MG63 (cell line): ENCODE data around the gene RNF121. TPM values are rescaled to one million over a fixed set of nuclear protein-coding genes. Genes with fewer than 3 reads are reported as not detected.
"Not testable (repeated sequence)": the region's sequence is repeated elsewhere in the genome, so short reads cannot be mapped to it uniquely, and the experiment has no call there.

Source experiments
- DNase-seq: peaks from one replicate; pipeline ENCODE4 v3.0.0-alpha.2; 2020
- H3K27me3 ChIP-seq: fragments of 250-450 bp; sonication (Bioruptor Pico); 2 replicates; pipeline ENCODE4 v1.5.1; 2020; ENCODE audit warnings: mild to moderate bottlenecking, moderate library complexity
- H3K36me3 ChIP-seq: fragments of 250-450 bp; sonication (Bioruptor Pico); 2 replicates; pipeline ENCODE4 v1.5.1; 2020; ENCODE audit warnings: mild to moderate bottlenecking, moderate library complexity
- H3K4me3 ChIP-seq: fragments of 250-450 bp; sonication (Bioruptor Pico); 2 replicates; pipeline ENCODE4 v1.5.1; 2020; ENCODE audit warnings: mild to moderate bottlenecking, moderate library complexity
- H3K9me3 ChIP-seq: fragments of 250-450 bp; sonication (Bioruptor Pico); 2 replicates; pipeline ENCODE4 v1.5.1; 2020; ENCODE audit warnings: mild to moderate bottlenecking, moderate library complexity
- total RNA-seq: library from RNA; depleted of rRNA; stranded (reverse); fragments of >200 nt; shearing (Covaris generic); gene quantifications from 2 replicates; pipeline ENCODE4 v1.2.3, GENCODE V29; 2014; ENCODE audit warnings: low replicate concordance; rRNA removed

Gene RNF121
- total RNA-seq, result 24.2 and 36.2 TPM in 2 replicates

DNA sequence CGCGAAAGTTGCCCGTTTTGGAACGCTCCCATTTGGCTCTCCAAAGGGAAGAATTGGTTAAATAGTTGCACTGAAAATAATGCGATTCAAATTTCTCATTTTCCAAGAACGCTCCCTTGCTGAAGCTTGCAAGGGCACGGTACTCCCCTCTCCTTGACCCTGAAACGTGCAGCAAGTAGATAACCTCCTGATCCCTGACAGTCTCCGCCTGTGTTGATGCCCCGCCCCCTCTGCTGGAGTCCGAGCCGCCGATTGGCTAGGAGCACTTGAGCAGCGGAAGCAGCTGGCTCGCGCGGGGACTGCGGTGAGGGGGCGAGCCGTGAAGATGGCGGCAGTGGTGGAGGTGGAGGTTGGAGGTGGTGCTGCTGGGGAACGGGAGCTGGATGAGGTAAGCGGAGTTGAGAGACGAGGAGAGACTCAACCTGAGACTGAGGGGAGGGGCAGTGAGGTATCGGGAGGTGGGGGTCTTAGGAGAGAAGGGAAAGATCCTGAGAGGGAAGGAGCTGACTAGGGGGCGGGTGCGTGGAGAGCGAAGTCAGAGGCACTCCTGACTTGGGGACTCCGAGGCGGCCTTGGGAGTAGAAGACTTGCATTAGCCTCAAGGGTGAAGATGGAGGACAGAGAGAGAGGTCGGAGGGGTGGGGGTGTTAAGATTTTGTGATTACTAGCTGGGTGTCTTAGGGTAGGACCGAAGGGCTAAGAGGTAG, at the start of gene RNF121:
Gene RNF121 (plus strand): TSS at position 310 of the 707 bp plus-strand sequence. CDS start 16 bp downstream, at position 326.
- H3K9me3 ChIP-seq, result no peaks in the 10 kb centered on the region
- H3K36me3 ChIP-seq, result peaks cover 2% of the 10 kb centered on the region; the same call in 1 of the 2 replicates
- peak; percentile 97 for DNase-seq
- H3K27me3 ChIP-seq, result no peaks in the 10 kb centered on the region
- peak within 1 kb of the TSS; percentile 89 for H3K4me3 ChIP-seq

DNA sequence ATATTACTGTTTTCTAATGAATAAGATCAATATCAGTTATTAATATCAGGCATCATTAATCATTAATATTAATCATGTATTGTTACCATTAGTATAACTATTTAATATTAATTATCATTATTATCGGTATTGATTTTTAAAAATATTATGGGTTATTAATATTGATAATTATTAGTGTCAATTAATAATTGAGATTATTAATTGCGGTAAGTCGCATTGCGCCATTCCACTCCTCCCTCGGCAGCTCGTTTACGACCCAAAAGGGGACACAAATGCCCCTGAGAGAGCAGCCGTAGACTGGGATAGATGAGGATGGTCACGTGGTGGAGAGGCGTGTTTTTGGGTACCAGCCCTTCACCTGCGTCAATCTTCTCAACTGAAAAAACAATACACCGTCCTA, 43.0 kb upstream of the RNF121 start:
- H3K27me3 ChIP-seq, H3K4me3 ChIP-seq, H3K9me3 ChIP-seq, DNase-seq, H3K36me3 ChIP-seq: not testable (repeated sequence)

DNA sequence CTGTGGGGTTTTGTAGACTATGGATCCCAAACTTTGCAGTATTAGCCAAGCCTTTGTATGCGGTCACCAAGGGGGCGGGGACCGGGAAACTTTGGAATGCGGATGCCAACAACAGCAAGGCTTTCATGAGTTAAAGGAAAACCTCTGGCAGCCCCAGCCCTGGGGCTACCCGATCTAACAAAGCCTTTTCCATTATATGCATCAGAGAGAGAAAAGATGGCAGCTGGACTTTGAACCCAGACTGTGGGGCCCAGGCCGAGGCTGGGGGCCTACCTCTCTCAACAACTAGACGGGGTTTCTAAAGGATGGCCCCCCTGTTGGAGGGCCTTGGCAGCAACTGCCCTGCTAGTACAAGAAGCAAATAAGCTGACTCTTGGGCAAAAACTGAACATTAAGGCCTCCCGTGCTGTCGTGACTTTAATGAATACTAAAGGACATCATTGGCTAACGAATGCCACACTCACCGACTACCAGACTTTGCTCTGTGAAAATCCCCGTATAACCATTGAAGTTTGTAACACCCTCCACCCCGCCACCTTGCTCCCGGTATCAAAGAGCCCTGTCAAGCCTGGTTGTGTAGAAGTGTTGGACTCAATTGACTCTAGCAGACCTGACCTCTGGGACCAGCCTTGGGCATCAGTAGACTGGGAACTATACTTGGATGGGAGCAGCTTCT, 40.4 kb upstream of the RNF121 start:
- not testable (repeated sequence) for H3K36me3 ChIP-seq, H3K27me3 ChIP-seq, DNase-seq, H3K4me3 ChIP-seq, H3K9me3 ChIP-seq

DNA sequence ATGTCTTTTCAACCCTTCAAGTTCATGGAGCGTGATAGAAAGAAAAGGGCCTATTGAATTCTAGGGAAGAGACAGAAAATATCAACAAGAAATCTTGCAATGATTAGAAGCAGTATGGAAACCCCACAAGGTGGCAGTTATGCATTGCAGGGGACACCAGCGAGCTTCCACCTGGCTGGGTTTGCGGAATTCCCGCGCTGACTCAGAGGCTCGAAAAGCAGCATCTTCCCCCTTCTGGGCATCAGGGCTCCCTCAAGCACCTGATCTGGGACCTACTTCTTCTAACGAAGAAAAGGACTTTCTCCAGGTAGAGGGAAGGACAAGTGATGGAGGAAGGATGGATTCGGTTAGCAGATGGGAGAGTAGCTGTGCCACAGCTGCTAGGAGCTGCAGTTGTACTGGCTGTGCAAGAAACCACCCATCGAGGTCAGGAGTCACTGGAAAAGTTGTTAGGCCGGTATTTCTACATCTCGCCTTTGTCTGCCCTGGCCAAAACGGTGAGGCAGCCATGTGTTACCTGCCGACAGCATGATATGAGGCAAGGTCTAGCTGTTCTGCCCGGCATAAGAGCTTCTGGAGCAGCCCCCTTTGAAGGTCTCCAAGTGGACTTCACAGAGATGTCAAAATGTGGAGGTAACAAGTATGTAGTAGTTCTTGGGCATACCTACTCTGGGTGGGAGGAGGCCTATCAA, 39.5 kb upstream of the RNF121 start:
- not testable (repeated sequence) for H3K27me3 ChIP-seq, H3K9me3 ChIP-seq, H3K36me3 ChIP-seq, H3K4me3 ChIP-seq, DNase-seq

DNA sequence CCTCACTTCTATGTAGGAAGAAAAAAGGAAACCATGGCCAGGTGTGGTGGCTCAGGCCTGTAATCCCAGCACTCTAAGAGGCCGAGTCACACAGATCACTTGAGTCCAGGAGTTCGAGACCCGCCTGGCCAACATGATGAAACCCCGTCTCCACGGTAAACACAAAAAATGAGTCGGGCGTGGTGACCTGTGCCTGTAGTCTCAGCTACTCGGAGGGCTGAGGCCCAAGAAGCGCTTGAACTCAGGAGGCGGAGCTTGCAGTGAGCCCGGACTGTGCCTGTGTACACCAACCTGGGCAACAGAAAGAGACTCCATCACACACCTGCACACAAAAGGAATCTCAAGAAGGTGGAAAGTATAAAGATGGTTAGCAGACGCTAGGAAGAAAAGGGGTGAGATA, 32.9 kb upstream of the RNF121 start:
- no peak for DNase-seq
- Histone ChIP-seq H3K4me3 (no peak overlapping the region), H3K36me3 (no peaks in the 10 kb centered on the region), H3K9me3 (no peaks in the 10 kb centered on the region), H3K27me3 (no peaks in the 10 kb centered on the region)

DNA sequence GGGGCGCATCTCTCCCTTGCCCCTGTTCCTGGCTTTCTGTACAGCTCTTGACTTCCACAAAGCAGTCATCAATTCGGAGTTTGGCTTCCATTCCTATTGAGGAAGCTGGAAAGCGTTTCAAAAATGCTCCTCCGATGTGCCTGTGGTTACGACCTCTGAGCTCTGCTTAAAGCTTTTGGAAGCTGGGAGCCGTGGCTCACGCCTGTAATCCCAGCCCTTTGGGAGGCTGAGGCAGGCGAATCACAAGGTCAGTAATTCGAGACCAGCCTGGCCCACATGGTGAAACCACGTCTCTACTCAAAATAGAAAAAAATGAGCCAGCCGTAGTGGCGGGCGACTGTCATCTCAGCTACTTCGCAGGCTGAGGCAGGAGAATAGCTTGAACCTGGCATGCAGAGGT, 27.7 kb upstream of the RNF121 start:
- H3K36me3 ChIP-seq, H3K4me3 ChIP-seq, H3K9me3 ChIP-seq, H3K27me3 ChIP-seq: not testable (repeated sequence)
- DNase-seq, result peak; percentile 61

DNA sequence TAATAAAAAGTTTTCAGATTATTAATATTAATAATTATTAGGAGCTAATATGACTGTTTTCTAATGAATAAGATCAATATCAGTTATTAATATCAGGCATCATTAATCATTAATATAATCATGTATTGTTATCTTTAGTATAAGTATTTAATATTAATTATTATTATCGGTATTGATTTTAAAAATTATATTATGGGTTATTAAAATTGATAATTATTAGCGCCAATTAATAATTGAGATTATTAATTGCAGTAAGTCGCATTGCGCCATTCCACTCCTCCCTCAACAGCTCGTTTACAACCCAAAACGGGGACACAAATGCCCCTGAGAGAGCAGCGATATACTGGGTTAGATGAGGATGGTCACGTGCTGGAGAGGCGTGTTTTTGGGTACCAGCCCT, 20.6 kb upstream of the RNF121 start:
- Histone ChIP-seq H3K36me3 (no peaks in the 10 kb centered on the region), H3K27me3 (no peaks in the 10 kb centered on the region), H3K9me3 (no peaks in the 10 kb centered on the region), H3K4me3 (no peak overlapping the region)
- DNase-seq, result no peak

DNA sequence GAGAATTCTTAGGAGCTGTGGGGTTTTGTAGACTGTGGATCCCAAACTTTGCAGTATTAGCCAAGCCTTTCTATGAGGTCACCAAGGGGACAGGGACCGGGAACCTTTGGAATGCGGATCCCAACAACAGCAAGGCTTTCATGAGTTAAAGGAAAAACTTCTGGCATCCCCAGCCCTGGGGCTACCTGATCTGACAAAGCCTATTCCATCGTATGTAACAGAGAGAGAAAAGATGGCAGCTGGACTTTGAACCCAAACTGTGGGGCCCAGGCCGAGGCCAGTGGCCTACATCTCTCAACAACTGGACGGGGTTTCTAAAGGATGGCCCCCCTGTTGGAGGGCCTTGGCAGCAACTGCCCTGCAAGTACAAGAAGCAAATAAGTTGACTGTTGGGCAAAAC, 18.1 kb upstream of the RNF121 start:
- not testable (repeated sequence) for H3K4me3 ChIP-seq, H3K9me3 ChIP-seq, DNase-seq, H3K36me3 ChIP-seq, H3K27me3 ChIP-seq

DNA sequence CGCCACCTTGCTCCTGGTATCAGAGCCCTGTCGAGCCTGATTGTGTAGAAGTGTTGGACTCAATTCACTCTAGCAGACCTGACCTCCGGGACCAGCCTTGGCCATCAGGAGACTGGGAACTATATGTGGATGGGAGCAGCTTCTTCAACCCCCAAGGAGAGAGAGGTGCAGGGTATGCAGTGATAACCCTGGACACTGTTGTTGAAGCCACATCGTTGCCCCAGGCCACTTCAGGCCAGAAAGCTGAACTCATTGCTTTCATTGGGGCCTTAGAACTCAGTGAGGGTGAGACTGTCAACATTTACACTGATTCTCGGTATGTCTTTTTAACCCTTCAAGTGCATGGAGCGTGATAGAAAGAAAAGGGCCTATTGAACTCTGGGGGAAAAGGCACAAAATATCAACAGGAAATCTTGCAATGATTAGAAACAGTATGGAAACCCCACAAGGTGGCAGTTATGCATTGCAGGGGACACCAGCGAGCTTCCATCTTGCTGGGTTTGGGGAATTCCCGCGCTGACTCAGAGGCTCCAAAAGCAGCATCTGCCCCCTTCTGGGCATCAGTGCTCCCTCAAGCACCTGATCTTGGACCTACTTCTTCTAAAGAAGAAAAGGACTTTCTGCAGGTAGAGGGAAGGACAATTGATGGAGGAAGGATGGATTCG, 17.4 kb upstream of the RNF121 start:
- peak; percentile 27 for DNase-seq
- H3K27me3 ChIP-seq, H3K4me3 ChIP-seq: not testable (repeated sequence)

DNA sequence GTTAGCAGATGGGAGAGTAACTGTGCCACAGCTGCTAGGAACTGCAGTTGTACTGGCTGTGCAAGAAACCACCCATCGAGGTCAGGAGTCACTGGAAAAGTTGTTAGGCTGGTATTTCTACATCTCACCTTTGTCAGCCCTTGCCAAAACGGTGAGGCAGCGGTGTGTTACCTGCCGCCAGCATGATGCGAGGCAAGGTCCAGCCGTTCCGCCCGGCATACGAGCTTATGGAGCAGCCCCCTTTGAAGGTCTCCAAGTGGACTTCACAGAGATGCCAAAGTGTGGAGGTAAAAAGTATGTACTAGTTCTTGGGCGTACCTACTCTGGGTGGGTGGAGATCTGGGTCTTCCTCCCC, 16.9 kb upstream of the RNF121 start:
- not testable (repeated sequence) for H3K27me3 ChIP-seq, H3K4me3 ChIP-seq, H3K36me3 ChIP-seq, H3K9me3 ChIP-seq, DNase-seq

More for the DNA sequence above, 17.4 kb upstream of the RNF121 start:
- not testable (repeated sequence) for H3K36me3 ChIP-seq, H3K9me3 ChIP-seq

DNA sequence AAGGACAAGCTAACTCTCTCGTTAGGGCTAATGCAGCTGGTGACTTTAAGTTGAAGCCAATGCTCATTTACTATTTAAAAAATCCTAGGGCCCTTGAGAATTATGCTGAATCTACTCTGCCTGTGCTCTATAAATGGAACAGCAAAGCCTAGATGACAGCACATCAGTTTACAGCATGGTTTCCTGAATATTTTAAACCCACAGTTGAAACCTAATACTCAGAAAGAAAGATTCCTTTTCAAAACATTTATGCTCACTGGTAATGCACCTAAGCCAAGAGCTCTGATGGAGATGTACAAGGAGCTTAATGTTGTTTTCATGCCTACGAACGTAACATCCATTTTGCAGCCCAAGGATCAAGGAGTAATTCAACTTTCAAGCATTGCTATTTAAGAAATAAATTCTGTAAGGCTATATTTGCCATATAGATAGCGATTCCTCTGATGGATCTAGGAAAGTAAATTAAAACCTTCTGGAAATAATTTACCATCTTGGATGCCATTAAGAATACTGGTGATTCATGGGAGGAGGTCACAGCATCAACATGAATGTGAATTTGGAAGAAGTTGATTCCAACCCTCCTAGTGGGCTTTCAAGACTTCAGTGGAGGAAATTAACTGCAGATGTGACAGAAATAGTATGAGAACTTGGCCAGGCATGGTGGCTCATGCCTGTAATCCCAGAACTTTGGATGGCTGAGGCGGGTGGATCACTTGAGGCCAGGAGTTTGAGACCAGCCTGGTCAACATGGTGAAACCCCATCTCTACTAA, 14.9 kb upstream of the RNF121 start:
- H3K27me3 ChIP-seq, result no peaks in the 10 kb centered on the region
- peaks cover 8% of the 10 kb centered on the region for H3K36me3 ChIP-seq
- no peak for DNase-seq
- H3K4me3 ChIP-seq, result no peak overlapping the region
- no peaks in the 10 kb centered on the region for H3K9me3 ChIP-seq

DNA sequence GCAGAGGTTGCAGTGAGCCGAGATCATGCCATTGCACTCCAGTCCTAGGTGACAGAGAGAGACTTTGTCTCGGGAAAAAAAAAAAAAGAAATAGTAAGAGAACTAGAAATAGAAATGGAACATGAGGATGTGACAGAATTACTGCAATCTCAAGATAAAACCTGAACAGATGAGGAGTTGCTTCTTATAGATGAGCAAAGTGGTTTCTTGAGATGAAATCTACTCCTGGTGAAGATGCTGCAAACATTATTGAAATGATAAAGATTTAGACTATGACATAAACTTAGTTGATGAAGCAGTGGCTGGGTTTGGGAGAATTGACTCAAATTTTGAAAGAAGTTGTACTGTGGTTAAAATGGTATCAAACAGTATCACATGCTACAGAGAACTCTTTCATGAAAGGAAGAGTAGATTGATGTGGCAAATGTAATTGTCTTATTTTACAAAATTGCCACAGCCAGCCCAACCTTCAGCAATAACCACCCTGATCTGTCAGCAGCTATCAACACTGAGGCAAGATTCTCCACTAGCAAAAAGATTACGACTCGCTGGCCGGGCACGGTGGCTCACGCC, 14.1 kb upstream of the RNF121 start:
- H3K9me3 ChIP-seq, result no peaks in the 10 kb centered on the region
- H3K36me3 ChIP-seq, result peaks cover 8% of the 10 kb centered on the region
- no peak overlapping the region for H3K4me3 ChIP-seq
- DNase-seq, result no peak
- H3K27me3 ChIP-seq, result no peaks in the 10 kb centered on the region

DNA sequence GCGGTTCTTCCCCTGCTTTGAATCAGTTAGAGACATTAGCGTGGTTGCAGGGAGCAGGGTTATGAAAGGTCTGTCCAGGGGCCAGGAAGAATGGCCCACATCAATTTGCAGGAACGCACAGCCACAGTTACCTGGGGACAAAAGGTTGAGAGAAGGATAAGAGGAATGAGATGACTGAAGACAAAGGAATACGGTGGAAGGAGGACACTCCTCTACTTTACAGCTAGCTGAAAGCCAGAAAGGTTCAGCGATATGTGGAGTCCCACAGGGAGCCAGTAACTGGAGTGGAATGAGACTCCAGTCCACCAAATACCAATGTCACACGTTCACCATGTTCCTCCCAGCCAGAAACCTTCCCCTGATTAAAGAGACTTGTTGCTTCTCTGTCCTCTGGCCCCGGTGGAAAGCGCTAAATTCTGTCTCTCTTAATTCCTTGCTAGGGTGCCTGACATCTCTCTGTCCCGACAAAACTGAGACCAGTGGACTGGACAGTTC, 11.2 kb upstream of the RNF121 start:
- no peaks in the 10 kb centered on the region for H3K27me3 ChIP-seq
- no peak overlapping the region for H3K4me3 ChIP-seq
- peaks cover 8% of the 10 kb centered on the region for H3K36me3 ChIP-seq
- no peaks in the 10 kb centered on the region for H3K9me3 ChIP-seq
- no peak for DNase-seq

DNA sequence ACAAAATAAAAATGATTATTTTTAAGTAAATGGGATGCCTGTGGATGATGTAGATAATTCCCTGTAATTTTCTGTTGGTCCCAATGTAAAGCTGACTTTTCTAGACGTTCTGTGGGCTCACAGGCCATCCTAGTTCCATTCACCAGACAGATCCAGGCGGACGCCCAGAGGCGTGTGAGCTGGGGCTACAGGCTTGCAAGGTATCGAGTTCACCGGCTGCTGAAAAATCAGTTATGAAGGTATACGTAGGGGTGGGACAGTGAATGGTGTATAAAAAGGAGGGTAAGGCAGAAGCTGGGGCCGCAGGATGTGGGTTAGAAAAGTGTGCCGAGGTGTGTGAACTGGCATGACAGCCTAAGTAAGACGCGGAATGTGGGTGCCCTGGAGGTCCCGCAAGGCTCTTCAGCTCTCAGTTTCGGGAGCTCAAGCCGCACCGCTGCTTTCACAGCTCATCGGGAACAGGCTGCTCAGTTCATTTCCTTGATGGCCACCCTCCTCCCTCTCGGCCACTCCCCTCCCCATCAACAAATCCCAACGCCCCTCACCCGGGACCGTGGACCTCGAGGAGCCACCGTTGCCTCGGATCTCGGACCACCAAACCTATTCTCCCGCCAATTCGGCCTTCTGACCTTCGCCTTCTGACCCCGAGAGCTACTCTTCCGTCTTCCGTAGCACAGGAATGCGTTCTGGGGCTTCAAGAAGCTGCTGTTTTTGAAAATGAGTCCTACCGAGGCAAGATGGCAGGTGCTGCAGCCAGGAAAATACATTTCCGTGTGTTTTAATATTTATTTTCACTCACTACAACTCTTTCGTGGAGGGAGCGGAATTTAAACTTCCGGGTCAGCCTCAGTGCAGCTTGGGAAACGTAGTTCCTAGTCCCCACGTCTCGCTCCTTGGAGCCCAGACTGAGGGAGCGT, 768 bp upstream of the RNF121 start, which contains the start of gene XNDC1N:
Gene XNDC1N (minus strand): TSS at position 775 of the 917 bp plus-strand sequence. CDS start 5,241 bp downstream, outside the sequence.
- DNase-seq, result peak; percentile 82
- Histone ChIP-seq H3K27me3 (no peaks in the 10 kb centered on the region), H3K9me3 (no peaks in the 10 kb centered on the region), H3K36me3 (peaks cover 2% of the 10 kb centered on the region; the same call in 1 of the 2 replicates), H3K4me3 (peak within 1 kb of the TSS; percentile 89)

DNA sequence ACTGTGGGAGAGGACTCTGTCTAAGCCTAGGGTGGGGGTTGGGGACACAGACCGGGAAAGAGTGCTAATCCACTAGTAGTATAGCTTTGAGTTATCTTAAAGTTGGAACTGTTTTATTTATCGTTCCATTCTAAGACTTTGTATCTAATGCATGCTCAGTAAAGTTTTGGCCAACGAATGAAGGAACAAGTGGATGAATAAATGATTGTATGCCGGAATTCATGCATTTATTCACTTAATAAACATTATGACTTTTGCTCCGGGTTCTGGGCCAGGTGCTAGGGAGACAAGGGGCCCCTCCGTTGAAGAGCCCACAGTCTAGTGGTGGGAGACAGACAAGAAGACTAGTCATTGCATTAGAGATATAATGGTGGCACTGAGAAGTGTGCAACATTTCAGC, 645 bp downstream of the RNF121 start:
- DNase-seq, result no peak
- Histone ChIP-seq H3K9me3 (no peaks in the 10 kb centered on the region), H3K27me3 (no peaks in the 10 kb centered on the region), H3K36me3 (peaks cover 2% of the 10 kb centered on the region; the same call in 1 of the 2 replicates), H3K4me3 (peak overlapping the region; percentile 89)
